ENCODE data around the gene DAB2IP. TPM values are rescaled to one million over a fixed set of nuclear protein-coding genes. Genes with fewer than 3 reads are reported as not detected.

The DAB2IP gene
- total and polyA plus RNA-seq, 2 experiments from 2014 or later = 8.9 to 42.8 TPM

DNA sequence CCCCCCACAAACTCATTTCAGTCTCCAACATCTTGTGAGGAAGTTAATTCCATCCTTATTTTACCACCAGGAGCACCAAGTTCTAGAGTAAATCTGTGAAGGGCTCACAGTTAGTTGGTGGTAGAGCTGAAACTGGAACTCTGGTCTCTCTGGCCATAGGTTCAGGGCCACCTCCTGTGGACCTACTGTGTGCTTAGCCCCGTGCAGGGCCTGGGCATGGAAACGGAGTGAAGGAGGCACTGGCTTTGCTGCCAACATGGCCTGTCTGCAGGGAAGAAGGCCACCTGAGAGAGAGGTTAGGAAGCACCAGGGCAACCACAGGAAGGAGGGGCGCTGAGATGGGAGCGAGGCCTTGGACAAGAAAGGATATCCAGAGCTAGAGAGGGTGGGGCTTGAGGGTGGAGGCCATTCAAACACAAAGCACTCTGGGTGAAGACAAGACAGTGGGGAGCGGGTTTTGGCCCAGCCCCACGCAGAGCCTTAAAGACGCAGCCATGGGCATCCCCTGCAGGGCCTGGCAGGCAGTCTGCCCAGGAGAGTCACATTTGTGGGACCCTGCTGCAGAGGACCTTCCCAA, 16.0 kb upstream of the DAB2IP start (continued):
- TF ChIP-seq, protein P1, sequence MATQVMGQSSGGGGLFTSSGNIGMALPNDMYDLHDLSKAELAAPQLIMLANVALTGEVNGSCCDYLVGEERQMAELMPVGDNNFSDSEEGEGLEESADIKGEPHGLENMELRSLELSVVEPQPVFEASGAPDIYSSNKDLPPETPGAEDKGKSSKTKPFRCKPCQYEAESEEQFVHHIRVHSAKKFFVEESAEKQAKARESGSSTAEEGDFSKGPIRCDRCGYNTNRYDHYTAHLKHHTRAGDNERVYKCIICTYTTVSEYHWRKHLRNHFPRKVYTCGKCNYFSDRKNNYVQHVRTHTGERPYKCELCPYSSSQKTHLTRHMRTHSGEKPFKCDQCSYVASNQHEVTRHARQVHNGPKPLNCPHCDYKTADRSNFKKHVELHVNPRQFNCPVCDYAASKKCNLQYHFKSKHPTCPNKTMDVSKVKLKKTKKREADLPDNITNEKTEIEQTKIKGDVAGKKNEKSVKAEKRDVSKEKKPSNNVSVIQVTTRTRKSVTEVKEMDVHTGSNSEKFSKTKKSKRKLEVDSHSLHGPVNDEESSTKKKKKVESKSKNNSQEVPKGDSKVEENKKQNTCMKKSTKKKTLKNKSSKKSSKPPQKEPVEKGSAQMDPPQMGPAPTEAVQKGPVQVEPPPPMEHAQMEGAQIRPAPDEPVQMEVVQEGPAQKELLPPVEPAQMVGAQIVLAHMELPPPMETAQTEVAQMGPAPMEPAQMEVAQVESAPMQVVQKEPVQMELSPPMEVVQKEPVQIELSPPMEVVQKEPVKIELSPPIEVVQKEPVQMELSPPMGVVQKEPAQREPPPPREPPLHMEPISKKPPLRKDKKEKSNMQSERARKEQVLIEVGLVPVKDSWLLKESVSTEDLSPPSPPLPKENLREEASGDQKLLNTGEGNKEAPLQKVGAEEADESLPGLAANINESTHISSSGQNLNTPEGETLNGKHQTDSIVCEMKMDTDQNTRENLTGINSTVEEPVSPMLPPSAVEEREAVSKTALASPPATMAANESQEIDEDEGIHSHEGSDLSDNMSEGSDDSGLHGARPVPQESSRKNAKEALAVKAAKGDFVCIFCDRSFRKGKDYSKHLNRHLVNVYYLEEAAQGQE (IDR thresholded peaks at IDR 0.05; ENCODE audit: unreplicated experiment) = no peak

DNA sequence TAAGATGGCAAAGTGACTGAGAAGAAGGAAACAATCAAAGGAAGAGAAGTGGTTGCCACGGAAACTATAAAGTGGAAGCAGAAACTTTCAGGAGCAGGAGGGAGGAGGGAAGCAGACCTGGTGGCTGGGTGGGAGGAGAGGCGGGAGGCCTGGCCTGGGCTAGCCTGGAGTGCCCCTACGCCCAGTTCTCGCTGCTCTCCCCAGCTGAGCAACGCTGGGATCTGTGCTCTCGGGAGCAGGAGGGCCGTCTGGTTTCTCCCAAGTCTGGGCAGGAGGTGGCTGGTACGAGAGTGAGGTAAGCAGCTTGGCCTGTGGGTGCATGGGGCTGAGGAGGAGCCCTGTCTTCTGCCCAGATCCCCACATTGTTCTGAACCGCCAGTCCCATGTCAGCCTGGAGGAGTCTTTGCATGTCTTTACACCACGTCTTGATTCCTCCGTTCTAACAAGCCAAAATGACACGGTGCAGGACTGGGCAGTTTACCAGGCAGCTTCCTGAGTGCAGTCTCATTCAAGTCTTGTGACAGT, 15.0 kb upstream of the DAB2IP start:
- Mint-ChIP-seq H3K27ac (no peak overlapping the region), H3K4me1 (peaks cover 58% of the 10 kb centered on the region), H3K9me3 (peaks cover 2% of the 10 kb centered on the region; the same call in 1 of the 3 replicates), H3K36me3 (ENCODE audit: low read depth) (no peaks in the 10 kb centered on the region), H3K27me3 (ENCODE audit: insufficient read depth, low read depth, poor library complexity) (peaks cover 7% of the 10 kb centered on the region), H3K4me3 (no peak overlapping the region)
- H2AFZ ChIP-seq = no peak overlapping the region
- H3K4me3 ChIP-seq = no peak overlapping the region
- no peaks in the 10 kb centered on the region for H3K9me2 ChIP-seq (ENCODE audit: insufficient read depth)
- H3K79me2 ChIP-seq (replicated peaks; ENCODE audit: insufficient read depth) = no peaks in the 10 kb centered on the region
- DNase-seq (ENCODE audit: low spot score) (no peak), ATAC-seq (no peak)
- H3K4me1 ChIP-seq (ENCODE audit: insufficient read depth) = peaks cover 10% of the 10 kb centered on the region; the same call in 1 of the 2 replicates
- H3K27me3 ChIP-seq (ENCODE audit: insufficient read depth) = no peaks in the 10 kb centered on the region
- no peaks in the 10 kb centered on the region; the same call in 1 of the 2 replicates for H3K36me3 ChIP-seq (ENCODE audit: insufficient read depth)
- H3F3A ChIP-seq (replicated peaks; ENCODE audit: low read depth) = no peaks in the 10 kb centered on the region
- TF ChIP-seq ZNF331 (CRISPR knock-in tag; IDR thresholded peaks at IDR 0.05; ENCODE audit: low read depth) (no peak), EZH2 (IDR thresholded peaks at IDR 0.05; ENCODE audit: low read depth, unreplicated experiment) (no peak), CREB1 (CRISPR knock-in tag; IDR thresholded peaks at IDR 0.05; ENCODE audit: low read depth) (no peak), STAT1 (IDR thresholded peaks at IDR 0.05; ENCODE audit: unreplicated experiment) (no peak)
- TF ChIP-seq, protein P2, sequence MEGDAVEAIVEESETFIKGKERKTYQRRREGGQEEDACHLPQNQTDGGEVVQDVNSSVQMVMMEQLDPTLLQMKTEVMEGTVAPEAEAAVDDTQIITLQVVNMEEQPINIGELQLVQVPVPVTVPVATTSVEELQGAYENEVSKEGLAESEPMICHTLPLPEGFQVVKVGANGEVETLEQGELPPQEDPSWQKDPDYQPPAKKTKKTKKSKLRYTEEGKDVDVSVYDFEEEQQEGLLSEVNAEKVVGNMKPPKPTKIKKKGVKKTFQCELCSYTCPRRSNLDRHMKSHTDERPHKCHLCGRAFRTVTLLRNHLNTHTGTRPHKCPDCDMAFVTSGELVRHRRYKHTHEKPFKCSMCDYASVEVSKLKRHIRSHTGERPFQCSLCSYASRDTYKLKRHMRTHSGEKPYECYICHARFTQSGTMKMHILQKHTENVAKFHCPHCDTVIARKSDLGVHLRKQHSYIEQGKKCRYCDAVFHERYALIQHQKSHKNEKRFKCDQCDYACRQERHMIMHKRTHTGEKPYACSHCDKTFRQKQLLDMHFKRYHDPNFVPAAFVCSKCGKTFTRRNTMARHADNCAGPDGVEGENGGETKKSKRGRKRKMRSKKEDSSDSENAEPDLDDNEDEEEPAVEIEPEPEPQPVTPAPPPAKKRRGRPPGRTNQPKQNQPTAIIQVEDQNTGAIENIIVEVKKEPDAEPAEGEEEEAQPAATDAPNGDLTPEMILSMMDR (conservative IDR thresholded peaks at IDR 0.05; ENCODE audit: low read depth in 2 of 2) = no peak
- TF ChIP-seq, protein P3, sequence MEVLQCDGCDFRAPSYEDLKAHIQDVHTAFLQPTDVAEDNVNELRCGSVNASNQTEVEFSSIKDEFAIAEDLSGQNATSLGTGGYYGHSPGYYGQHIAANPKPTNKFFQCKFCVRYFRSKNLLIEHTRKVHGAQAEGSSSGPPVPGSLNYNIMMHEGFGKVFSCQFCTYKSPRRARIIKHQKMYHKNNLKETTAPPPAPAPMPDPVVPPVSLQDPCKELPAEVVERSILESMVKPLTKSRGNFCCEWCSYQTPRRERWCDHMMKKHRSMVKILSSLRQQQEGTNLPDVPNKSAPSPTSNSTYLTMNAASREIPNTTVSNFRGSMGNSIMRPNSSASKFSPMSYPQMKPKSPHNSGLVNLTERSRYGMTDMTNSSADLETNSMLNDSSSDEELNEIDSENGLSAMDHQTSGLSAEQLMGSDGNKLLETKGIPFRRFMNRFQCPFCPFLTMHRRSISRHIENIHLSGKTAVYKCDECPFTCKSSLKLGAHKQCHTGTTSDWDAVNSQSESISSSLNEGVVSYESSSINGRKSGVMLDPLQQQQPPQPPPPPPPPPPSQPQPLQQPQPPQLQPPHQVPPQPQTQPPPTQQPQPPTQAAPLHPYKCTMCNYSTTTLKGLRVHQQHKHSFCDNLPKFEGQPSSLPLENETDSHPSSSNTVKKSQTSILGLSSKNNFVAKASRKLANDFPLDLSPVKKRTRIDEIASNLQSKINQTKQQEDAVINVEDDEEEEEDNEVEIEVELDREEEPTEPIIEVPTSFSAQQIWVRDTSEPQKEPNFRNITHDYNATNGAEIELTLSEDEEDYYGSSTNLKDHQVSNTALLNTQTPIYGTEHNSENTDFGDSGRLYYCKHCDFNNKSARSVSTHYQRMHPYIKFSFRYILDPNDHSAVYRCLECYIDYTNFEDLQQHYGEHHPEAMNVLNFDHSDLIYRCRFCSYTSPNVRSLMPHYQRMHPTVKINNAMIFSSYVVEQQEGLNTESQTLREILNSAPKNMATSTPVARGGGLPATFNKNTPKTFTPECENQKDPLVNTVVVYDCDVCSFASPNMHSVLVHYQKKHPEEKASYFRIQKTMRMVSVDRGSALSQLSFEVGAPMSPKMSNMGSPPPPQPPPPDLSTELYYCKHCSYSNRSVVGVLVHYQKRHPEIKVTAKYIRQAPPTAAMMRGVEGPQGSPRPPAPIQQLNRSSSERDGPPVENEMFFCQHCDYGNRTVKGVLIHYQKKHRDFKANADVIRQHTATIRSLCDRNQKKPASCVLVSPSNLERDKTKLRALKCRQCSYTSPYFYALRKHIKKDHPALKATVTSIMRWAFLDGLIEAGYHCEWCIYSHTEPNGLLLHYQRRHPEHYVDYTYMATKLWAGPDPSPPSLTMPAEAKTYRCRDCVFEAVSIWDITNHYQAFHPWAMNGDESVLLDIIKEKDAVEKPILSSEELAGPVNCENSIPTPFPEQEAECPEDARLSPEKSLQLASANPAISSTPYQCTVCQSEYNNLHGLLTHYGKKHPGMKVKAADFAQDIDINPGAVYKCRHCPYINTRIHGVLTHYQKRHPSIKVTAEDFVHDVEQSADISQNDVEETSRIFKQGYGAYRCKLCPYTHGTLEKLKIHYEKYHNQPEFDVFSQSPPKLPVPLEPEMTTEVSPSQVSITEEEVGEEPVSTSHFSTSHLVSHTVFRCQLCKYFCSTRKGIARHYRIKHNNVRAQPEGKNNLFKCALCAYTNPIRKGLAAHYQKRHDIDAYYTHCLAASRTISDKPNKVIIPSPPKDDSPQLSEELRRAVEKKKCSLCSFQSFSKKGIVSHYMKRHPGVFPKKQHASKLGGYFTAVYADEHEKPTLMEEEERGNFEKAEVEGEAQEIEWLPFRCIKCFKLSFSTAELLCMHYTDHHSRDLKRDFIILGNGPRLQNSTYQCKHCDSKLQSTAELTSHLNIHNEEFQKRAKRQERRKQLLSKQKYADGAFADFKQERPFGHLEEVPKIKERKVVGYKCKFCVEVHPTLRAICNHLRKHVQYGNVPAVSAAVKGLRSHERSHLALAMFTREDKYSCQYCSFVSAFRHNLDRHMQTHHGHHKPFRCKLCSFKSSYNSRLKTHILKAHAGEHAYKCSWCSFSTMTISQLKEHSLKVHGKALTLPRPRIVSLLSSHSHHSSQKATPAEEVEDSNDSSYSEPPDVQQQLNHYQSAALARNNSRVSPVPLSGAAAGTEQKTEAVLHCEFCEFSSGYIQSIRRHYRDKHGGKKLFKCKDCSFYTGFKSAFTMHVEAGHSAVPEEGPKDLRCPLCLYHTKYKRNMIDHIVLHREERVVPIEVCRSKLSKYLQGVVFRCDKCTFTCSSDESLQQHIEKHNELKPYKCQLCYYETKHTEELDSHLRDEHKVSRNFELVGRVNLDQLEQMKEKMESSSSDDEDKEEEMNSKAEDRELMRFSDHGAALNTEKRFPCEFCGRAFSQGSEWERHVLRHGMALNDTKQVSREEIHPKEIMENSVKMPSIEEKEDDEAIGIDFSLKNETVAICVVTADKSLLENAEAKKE (CRISPR knock-in tag; IDR thresholded peaks at IDR 0.05) = no peak
- TF ChIP-seq, protein P4, sequence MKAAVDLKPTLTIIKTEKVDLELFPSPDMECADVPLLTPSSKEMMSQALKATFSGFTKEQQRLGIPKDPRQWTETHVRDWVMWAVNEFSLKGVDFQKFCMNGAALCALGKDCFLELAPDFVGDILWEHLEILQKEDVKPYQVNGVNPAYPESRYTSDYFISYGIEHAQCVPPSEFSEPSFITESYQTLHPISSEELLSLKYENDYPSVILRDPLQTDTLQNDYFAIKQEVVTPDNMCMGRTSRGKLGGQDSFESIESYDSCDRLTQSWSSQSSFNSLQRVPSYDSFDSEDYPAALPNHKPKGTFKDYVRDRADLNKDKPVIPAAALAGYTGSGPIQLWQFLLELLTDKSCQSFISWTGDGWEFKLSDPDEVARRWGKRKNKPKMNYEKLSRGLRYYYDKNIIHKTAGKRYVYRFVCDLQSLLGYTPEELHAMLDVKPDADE (IDR thresholded peaks at IDR 0.05) = no peak
- peaks cover 7% of the 10 kb centered on the region for H4K20me1 ChIP-seq (replicated peaks; ENCODE audit: insufficient read depth)
- H3K27ac ChIP-seq (ENCODE audit: low read depth) = no peak overlapping the region
- no peak overlapping the region for H3K4me2 ChIP-seq

Data from GM23338 (cell line).